ENCODE measurements around the gene C19orf67. TPM values are rescaled to one million over a fixed set of nuclear protein-coding genes. Genes with fewer than 3 reads are reported as not detected.
A peak's percentile ranks its signal among the peaks of the same experiment; 100 is the strongest.

Gene C19orf67
- total RNA-seq, 1 experiment from 2014 or later = not detected

- no peak for DNase-seq (ENCODE audit: low spot score)
Observed at GRCh38 chr19:14110650-14111049, 25.1 kb upstream of the C19orf67 start.

- DNase-seq (ENCODE audit: low spot score) = no peak
Observed at GRCh38 chr19:14107581-14108461, 22.2 kb upstream of the C19orf67 start.

- no peak for DNase-seq (ENCODE audit: low spot score)
Observed at GRCh38 chr19:14106840-14107239, 21.3 kb upstream of the C19orf67 start.

- no peak for DNase-seq (ENCODE audit: low spot score)
Observed at GRCh38 chr19:14105680-14106079, 20.1 kb upstream of the C19orf67 start.

GRCh38 chr19:14103310-14103709 is 17.7 kb upstream of the C19orf67 start:
- DNase-seq (ENCODE audit: low spot score) = no peak

- no peak for DNase-seq (ENCODE audit: low spot score)
Observed at GRCh38 chr19:14102756-14103155, 17.2 kb upstream of the C19orf67 start.

- no peak for DNase-seq (ENCODE audit: low spot score)
Observed at GRCh38 chr19:14102102-14102696, 16.6 kb upstream of the C19orf67 start.

GRCh38 chr19:14101003-14101545 is 15.5 kb upstream of the C19orf67 start:
- DNase-seq (ENCODE audit: low spot score) = no peak

GRCh38 chr19:14097532-14098151 is 12.1 kb upstream of the C19orf67 start:
- no peak for DNase-seq (ENCODE audit: low spot score)

GRCh38 chr19:14096272-14096992 is 10.8 kb upstream of the C19orf67 start:
- no peak for DNase-seq (ENCODE audit: low spot score)

- DNase-seq (ENCODE audit: low spot score) = no peak
Observed at GRCh38 chr19:14094854-14095253, 9.3 kb upstream of the C19orf67 start.

- no peak for DNase-seq (ENCODE audit: low spot score)
Observed at GRCh38 chr19:14093117-14093823, 7.7 kb upstream of the C19orf67 start.

- peak; percentile 8 for DNase-seq (ENCODE audit: low spot score)
Observed at GRCh38 chr19:14091813-14092462, 6.4 kb upstream of the C19orf67 start.

GRCh38 chr19:14091081-14091812 is 5.7 kb upstream of the C19orf67 start:
- no peak for DNase-seq (ENCODE audit: low spot score)

- peak; percentile 75 for DNase-seq (ENCODE audit: low spot score)
Observed at GRCh38 chr19:14090509-14091080, 5.0 kb upstream of the C19orf67 start, which contains the start of gene SAMD1. SAMD1 (minus strand) TSS chr19:14090751.

GRCh38 chr19:14089662-14090508 is 4.3 kb upstream of the C19orf67 start:
- peak; percentile 30 for DNase-seq (ENCODE audit: low spot score)

GRCh38 chr19:14089412-14089661 is 3.8 kb upstream of the C19orf67 start:
- DNase-seq (ENCODE audit: low spot score) = no peak

- DNase-seq (ENCODE audit: low spot score) = no peak
Observed at GRCh38 chr19:14088634-14089411, 3.2 kb upstream of the C19orf67 start.
